Fibroblast of villous mesenchyme (primary cell): ENCODE data around the gene SLCO4A1. TPM values are rescaled to one million over a fixed set of nuclear protein-coding genes. Genes with fewer than 3 reads are reported as not detected.

ENCODE experiments used
- DNase-seq: peaks from one replicate; pipeline ENCODE4 v3.0.0-alpha.2; 2010; ENCODE audit warnings: low read depth
- H3K4me3 ChIP-seq: 2 replicates; pipeline ENCODE4 v1.5.1; 2011; ENCODE audit warnings: low read depth, mild to moderate bottlenecking, low read length
- CTCF ChIP-seq: IDR thresholded peaks from 2 replicates; pipeline ENCODE4 v1.5.1; 2012; ENCODE audit warnings: low read depth, mild to moderate bottlenecking, low read length; ENCODE audit not compliant: insufficient read depth
- total RNA-seq: library from RNA; depleted of rRNA; stranded (reverse); fragments of >200 nt; gene quantifications from 2 replicates; pipeline ENCODE4 v1.2.3, GENCODE V29; 2012

Gene SLCO4A1
- total RNA-seq, 1 donor: 3.0 TPM

GRCh38 chr20:62653951-62654685 lies 11.8 kb downstream of the SLCO4A1 start:
- H3K4me3 ChIP-seq: no peak overlapping the region
- no peak for DNase-seq
- no peak for TF ChIP-seq CTCF

GRCh38 chr20:62655282-62656196 lies 13.2 kb downstream of the SLCO4A1 start:
- DNase-seq: no peak
- H3K4me3 ChIP-seq: no peak overlapping the region

GRCh38 chr20:62656197-62656918 lies 14.1 kb downstream of the SLCO4A1 start:
- TF ChIP-seq CTCF: no peak
- DNase-seq: peak; percentile 34
- H3K4me3 ChIP-seq: no peak overlapping the region

More at GRCh38 chr20:62655282-62656196, 13.2 kb downstream of the SLCO4A1 start:
- TF ChIP-seq CTCF: no peak

GRCh38 chr20:62656919-62657588 lies 14.8 kb downstream of the SLCO4A1 start:
- no peak overlapping the region for H3K4me3 ChIP-seq
- no peak for TF ChIP-seq CTCF
- no peak for DNase-seq

GRCh38 chr20:62657589-62657942 lies 15.3 kb downstream of the SLCO4A1 start:
- no peak for DNase-seq
- TF ChIP-seq CTCF: no peak

GRCh38 chr20:62657956-62658355 lies 15.7 kb downstream of the SLCO4A1 start:
- H3K4me3 ChIP-seq: no peak overlapping the region
- no peak for DNase-seq
- no peak for TF ChIP-seq CTCF

More at GRCh38 chr20:62657589-62657942, 15.3 kb downstream of the SLCO4A1 start:
- no peak overlapping the region for H3K4me3 ChIP-seq
